ENCODE measurements around the gene MBNL3.
"Not testable (repeated sequence)": the region's sequence is repeated elsewhere in the genome, so short reads cannot be mapped to it uniquely, and the experiment has no call there.

Gene MBNL3

GRCh38 chrX:132367984-132368383, 120.9 kb downstream of the MBNL3 start:
- H3K36me3 ChIP-seq (ENCODE audit: control insufficient read depth, low read depth, low read length), result no peaks in the 10 kb centered on the region
- H3K27me3 ChIP-seq (ENCODE audit: control insufficient read depth, insufficient read depth, low read length), result peaks cover 60% of the 10 kb centered on the region
- no peaks in the 10 kb centered on the region for H3K4me1 ChIP-seq (ENCODE audit: control insufficient read depth, low read depth, low read length)
- H3K9me3 ChIP-seq (ENCODE audit: control insufficient read depth, low read depth, low read length), result no peaks in the 10 kb centered on the region
- no peak overlapping the region for H3K4me3 ChIP-seq (ENCODE audit: low read length)
- H3K27ac ChIP-seq (ENCODE audit: low read length), result no peak overlapping the region
- H3K9ac ChIP-seq (ENCODE audit: low read length), result no peak overlapping the region

GRCh38 chrX:132367314-132367713, 121.5 kb downstream of the MBNL3 start:
- no peak overlapping the region for H3K27ac ChIP-seq (ENCODE audit: low read length)
- H3K9ac ChIP-seq (ENCODE audit: low read length), result no peak overlapping the region
- H3K36me3 ChIP-seq (ENCODE audit: control insufficient read depth, low read depth, low read length), result no peaks in the 10 kb centered on the region
- no peaks in the 10 kb centered on the region for H3K9me3 ChIP-seq (ENCODE audit: control insufficient read depth, low read depth, low read length)
- no peaks in the 10 kb centered on the region for H3K4me1 ChIP-seq (ENCODE audit: control insufficient read depth, low read depth, low read length)
- H3K27me3 ChIP-seq (ENCODE audit: control insufficient read depth, insufficient read depth, low read length), result peaks cover 60% of the 10 kb centered on the region
- no peak overlapping the region for H3K4me3 ChIP-seq (ENCODE audit: low read length)

GRCh38 chrX:132365490-132365889, 123.3 kb downstream of the MBNL3 start:
- Histone ChIP-seq H3K27ac (ENCODE audit: low read length) (no peak overlapping the region), H3K9ac (ENCODE audit: low read length) (no peak overlapping the region), H3K4me1 (ENCODE audit: control insufficient read depth, low read depth, low read length) (no peaks in the 10 kb centered on the region), H3K4me3 (ENCODE audit: low read length) (no peak overlapping the region), H3K27me3 (ENCODE audit: control insufficient read depth, insufficient read depth, low read length) (peaks cover 56% of the 10 kb centered on the region), H3K36me3 (ENCODE audit: control insufficient read depth, low read depth, low read length) (no peaks in the 10 kb centered on the region), H3K9me3 (ENCODE audit: control insufficient read depth, low read depth, low read length) (no peaks in the 10 kb centered on the region)

GRCh38 chrX:132364313-132364712, 124.5 kb downstream of the MBNL3 start:
- no peak overlapping the region for H3K4me3 ChIP-seq (ENCODE audit: low read length)
- peaks cover 50% of the 10 kb centered on the region for H3K27me3 ChIP-seq (ENCODE audit: control insufficient read depth, insufficient read depth, low read length)
- no peaks in the 10 kb centered on the region for H3K4me1 ChIP-seq (ENCODE audit: control insufficient read depth, low read depth, low read length)
- H3K36me3 ChIP-seq (ENCODE audit: control insufficient read depth, low read depth, low read length), result no peaks in the 10 kb centered on the region
- no peak overlapping the region for H3K9ac ChIP-seq (ENCODE audit: low read length)
- H3K27ac ChIP-seq (ENCODE audit: low read length), result no peak overlapping the region
- H3K9me3 ChIP-seq (ENCODE audit: control insufficient read depth, low read depth, low read length), result peaks cover 6% of the 10 kb centered on the region

- Histone ChIP-seq H3K4me3 (ENCODE audit: low read length) (no peak overlapping the region), H3K9me3 (ENCODE audit: control insufficient read depth, low read depth, low read length) (peaks cover 23% of the 10 kb centered on the region), H3K27ac (ENCODE audit: low read length) (no peak overlapping the region), H3K4me1 (ENCODE audit: control insufficient read depth, low read depth, low read length) (no peaks in the 10 kb centered on the region), H3K36me3 (ENCODE audit: control insufficient read depth, low read depth, low read length) (no peaks in the 10 kb centered on the region), H3K27me3 (ENCODE audit: control insufficient read depth, insufficient read depth, low read length) (no peaks in the 10 kb centered on the region), H3K9ac (ENCODE audit: low read length) (no peak overlapping the region)
Measured at GRCh38 chrX:132353430-132353829, 135.4 kb downstream of the MBNL3 start.

- no peaks in the 10 kb centered on the region for H3K36me3 ChIP-seq (ENCODE audit: control insufficient read depth, low read depth, low read length)
- H3K9me3 ChIP-seq (ENCODE audit: control insufficient read depth, low read depth, low read length), result peaks cover 10% of the 10 kb centered on the region
- no peak overlapping the region for H3K27ac ChIP-seq (ENCODE audit: low read length)
- no peaks in the 10 kb centered on the region for H3K4me1 ChIP-seq (ENCODE audit: control insufficient read depth, low read depth, low read length)
- H3K27me3 ChIP-seq (ENCODE audit: control insufficient read depth, insufficient read depth, low read length), result no peaks in the 10 kb centered on the region
- H3K9ac ChIP-seq (ENCODE audit: low read length), result no peak overlapping the region
- no peak overlapping the region for H3K4me3 ChIP-seq (ENCODE audit: low read length)
Measured at GRCh38 chrX:132336172-132336571, 152.7 kb downstream of the MBNL3 start.

- Histone ChIP-seq H3K9ac (ENCODE audit: low read length) (no peak overlapping the region), H3K4me1 (ENCODE audit: control insufficient read depth, low read depth, low read length) (no peaks in the 10 kb centered on the region), H3K9me3 (ENCODE audit: control insufficient read depth, low read depth, low read length) (no peaks in the 10 kb centered on the region), H3K27ac (ENCODE audit: low read length) (no peak overlapping the region), H3K27me3 (ENCODE audit: control insufficient read depth, insufficient read depth, low read length) (no peaks in the 10 kb centered on the region), H3K4me3 (ENCODE audit: low read length) (no peak overlapping the region), H3K36me3 (ENCODE audit: control insufficient read depth, low read depth, low read length) (no peaks in the 10 kb centered on the region)
Measured at GRCh38 chrX:132333351-132333750, 155.5 kb downstream of the MBNL3 start.

GRCh38 chrX:132331532-132331931, 157.3 kb downstream of the MBNL3 start:
- Histone ChIP-seq H3K27me3 (ENCODE audit: control insufficient read depth, insufficient read depth, low read length) (no peaks in the 10 kb centered on the region), H3K4me3 (ENCODE audit: low read length) (no peak overlapping the region), H3K27ac (ENCODE audit: low read length) (no peak overlapping the region), H3K9me3 (ENCODE audit: control insufficient read depth, low read depth, low read length) (no peaks in the 10 kb centered on the region), H3K4me1 (ENCODE audit: control insufficient read depth, low read depth, low read length) (no peaks in the 10 kb centered on the region), H3K36me3 (ENCODE audit: control insufficient read depth, low read depth, low read length) (no peaks in the 10 kb centered on the region), H3K9ac (ENCODE audit: low read length) (no peak overlapping the region)

GRCh38 chrX:132331000-132331399, 157.8 kb downstream of the MBNL3 start:
- Histone ChIP-seq H3K4me3 (ENCODE audit: low read length) (no peak overlapping the region), H3K4me1 (ENCODE audit: control insufficient read depth, low read depth, low read length) (no peaks in the 10 kb centered on the region), H3K9me3 (ENCODE audit: control insufficient read depth, low read depth, low read length) (no peaks in the 10 kb centered on the region), H3K27me3 (ENCODE audit: control insufficient read depth, insufficient read depth, low read length) (no peaks in the 10 kb centered on the region), H3K9ac (ENCODE audit: low read length) (no peak overlapping the region), H3K36me3 (ENCODE audit: control insufficient read depth, low read depth, low read length) (no peaks in the 10 kb centered on the region), H3K27ac (ENCODE audit: low read length) (no peak overlapping the region)

GRCh38 chrX:132330156-132330729, 158.6 kb downstream of the MBNL3 start:
- Histone ChIP-seq H3K27me3 (ENCODE audit: control insufficient read depth, insufficient read depth, low read length) (no peaks in the 10 kb centered on the region), H3K4me3 (ENCODE audit: low read length) (no peak overlapping the region), H3K9me3 (ENCODE audit: control insufficient read depth, low read depth, low read length) (no peaks in the 10 kb centered on the region)

GRCh38 chrX:132326960-132327359, 161.9 kb downstream of the MBNL3 start:
- H3K36me3 ChIP-seq (ENCODE audit: control insufficient read depth, low read depth, low read length); H3K9ac ChIP-seq (ENCODE audit: low read length); H3K27me3 ChIP-seq (ENCODE audit: control insufficient read depth, insufficient read depth, low read length); H3K4me1 ChIP-seq (ENCODE audit: control insufficient read depth, low read depth, low read length); H3K4me3 ChIP-seq (ENCODE audit: low read length); H3K9me3 ChIP-seq (ENCODE audit: control insufficient read depth, low read depth, low read length); H3K27ac ChIP-seq (ENCODE audit: low read length): not testable (repeated sequence)

More at GRCh38 chrX:132330156-132330729, 158.6 kb downstream of the MBNL3 start:
- no peak overlapping the region for H3K9ac ChIP-seq (ENCODE audit: low read length)
- no peak overlapping the region for H3K27ac ChIP-seq (ENCODE audit: low read length)
- H3K4me1 ChIP-seq (ENCODE audit: control insufficient read depth, low read depth, low read length), result no peaks in the 10 kb centered on the region
- no peaks in the 10 kb centered on the region for H3K36me3 ChIP-seq (ENCODE audit: control insufficient read depth, low read depth, low read length)
